HG02938 (cell line): ENCODE measurements around the gene ACADVL.

ENCODE experiments used
- ATAC-seq: cut with Tn5 transposase; IDR thresholded peaks from one replicate; pipeline ENCODE4 v1.9.1; 2021; ENCODE audit warnings: mild to moderate bottlenecking, moderate library complexity; ENCODE audit not compliant: unreplicated experiment

ACADVL gene

DNA sequence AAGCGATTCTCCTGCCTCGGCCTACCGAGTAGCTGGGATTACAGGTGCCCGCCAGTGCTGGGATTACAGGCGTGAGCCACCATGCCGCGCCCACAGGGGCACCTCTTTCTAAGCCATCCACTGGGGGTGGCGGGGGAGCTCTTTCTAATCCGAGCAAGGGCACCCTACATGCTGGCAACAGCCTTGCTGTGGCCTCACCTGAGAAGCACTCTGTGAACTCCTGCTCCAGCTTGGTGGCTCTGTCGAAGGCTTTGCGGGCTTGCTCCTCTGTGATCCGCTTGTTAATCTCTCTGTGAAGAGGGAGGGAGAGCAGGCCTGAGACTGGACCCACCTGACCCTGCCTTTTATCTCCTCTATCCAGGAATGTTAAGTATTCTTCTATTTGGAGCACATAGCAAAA lies 28.7 kb upstream of the ACADVL start:
- ATAC-seq, result no peak

DNA sequence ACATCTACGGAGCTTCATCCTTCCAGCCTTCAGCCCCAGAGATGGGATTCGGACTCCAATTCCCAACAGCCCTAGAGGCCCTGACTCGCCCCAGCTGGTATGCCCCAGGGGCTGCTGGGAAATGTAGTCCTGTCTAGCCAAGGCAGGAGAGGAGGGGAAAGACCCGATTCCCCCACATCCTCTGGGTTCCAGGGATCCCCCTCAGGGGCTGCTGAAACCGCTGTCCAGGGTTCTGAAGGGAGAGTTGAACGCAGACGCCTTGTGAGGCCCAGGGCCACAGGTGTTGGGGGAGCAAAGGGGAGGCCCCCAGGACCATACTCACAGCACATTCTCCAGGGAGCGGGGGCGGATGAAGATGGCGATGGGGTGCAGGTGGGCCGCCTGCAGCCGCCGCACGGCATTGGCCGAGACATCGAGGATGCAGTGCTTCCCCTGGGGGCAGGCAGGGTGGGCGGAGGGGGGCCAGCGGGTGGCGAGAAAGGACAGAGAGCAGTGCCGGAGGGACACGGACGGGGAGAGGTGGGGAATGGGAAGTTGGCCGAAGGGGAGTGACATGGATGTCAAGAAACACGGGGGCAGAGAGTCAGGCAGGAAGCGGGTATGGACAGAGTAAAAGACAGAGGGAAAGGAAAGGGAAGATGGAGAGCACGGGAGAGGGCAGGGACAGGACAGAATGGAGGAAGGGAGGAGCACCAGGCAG lies 28.0 kb upstream of the ACADVL start:
- no peak for ATAC-seq

DNA sequence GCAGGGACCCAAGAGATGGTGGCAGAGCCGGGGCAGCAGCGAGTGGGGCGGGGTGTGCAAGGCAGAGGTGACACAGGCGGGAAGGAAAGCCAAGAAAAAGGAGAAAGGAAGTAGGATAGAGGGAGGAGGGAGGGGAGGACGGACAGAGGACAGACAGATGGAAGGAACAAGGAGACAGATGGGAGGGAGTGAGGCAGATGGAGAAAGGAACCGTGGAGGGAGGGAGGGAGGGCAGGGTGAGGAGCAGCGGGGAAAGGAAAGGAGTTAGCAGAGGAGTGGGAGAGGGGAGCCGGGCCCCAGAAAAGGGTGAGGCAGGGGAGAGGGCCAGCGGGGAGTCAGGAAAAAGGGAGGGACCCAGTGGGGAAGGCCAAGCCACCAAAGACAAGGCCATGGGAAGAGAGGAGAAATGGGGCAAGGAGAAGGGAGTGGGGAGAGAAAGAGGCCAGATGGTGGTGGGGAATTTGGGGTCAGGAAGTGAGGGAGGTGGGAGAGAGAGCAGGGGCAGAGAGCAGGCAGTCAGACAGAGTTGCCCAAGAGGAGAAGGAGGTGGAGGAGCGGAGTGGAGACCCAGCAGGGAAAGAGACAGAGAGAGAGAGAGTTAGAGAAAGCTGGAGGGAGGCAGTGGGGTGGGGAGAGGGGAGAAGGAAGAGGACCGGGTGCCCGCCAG lies 27.3 kb upstream of the ACADVL start:
- no peak for ATAC-seq

DNA sequence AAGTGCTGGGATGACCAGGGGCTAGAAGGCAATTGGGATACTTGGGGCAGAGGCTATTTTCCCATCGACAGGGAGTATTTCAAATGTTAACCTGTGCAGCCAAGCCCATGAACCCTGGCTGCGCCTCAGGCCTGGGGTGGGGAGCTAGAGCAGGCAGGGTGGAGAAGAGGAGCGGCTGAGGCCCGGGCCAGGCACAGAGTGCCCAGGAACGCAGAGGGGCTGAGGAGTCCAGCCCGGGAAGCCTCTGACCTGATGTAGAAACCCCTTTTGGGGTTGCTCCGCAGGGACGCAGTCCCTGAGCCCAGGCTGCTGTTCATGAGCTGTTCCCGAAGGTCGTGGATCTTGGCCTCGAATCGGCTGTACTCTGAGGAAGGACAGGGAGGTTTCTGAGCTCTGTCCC lies 23.8 kb upstream of the ACADVL start:
- no peak for ATAC-seq

DNA sequence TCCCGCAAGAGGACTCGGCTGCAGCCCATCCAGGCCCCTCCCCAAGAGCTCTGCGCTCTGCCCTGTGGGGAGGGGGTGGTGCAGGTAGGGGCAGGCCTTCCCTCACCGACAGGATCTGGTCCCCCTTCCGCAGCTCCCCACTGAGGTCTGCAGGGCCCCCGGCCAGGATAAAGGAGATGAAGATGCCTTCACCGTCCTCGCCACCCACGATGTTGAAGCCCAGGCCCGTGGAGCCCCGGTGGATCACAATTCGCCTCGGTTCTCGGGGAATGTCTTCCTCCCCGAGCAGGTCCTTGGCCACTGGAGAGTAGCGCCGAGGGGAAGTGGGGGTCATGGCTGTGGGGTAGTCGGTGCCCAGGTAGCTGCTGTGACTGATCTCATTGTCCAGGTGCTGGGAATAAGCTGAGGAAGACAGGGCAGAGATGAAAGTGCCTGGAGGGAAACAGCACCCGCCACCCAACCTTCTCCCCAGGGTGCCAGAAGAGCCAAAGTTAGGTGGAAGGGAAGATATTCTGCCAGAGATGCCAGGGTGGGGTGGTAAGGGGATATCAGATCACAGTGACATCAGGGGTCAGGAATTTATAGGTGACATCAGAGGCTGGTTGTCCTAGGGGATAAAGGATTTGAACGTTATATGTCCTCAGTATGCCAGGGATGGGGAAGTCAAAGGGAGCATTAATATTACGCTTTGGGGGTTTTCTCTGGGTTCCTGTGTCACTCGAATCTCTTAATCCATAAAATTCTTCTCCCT lies 22.9 kb upstream of the ACADVL start:
- ATAC-seq, result no peak

DNA sequence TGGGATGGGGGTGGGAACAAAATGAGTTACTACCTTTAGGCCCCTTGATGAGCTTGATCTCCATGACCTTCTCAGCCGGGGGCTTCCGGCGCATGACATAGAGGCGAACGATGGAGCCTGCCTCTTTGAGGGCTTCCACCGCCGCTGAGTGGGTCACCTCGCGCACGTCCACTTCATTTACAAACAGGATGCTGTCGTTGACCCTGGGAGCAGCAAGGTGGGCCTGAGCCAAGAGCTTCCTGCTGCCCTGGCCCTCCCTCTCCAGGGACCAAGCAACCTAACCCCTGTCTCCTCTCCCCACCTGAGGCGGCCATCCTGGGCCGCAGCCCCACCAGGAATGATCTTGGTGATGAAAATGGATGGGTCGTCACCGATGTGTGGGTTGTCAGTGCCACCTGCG lies 16.3 kb upstream of the ACADVL start:
- ATAC-seq, result no peak

DNA sequence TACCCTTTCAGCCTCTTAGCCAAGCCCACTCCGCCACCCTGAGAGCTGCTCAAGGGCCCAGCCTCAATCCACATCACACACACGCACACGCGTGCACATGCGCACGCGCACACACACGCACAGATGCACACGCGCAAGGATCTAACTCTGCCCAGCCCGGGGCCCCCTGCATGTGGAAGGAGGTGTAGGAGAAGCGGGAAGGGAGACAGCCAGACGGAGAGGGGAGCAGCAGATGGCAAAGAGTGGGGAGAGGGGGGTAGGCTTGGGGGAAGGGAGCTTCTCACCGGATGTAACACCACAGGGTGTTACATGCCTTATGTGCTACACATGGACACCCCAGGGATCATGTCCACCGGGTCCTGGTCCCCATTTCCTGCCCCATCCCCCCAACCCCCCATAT lies 15.4 kb upstream of the ACADVL start:
- ATAC-seq, result no peak

DNA sequence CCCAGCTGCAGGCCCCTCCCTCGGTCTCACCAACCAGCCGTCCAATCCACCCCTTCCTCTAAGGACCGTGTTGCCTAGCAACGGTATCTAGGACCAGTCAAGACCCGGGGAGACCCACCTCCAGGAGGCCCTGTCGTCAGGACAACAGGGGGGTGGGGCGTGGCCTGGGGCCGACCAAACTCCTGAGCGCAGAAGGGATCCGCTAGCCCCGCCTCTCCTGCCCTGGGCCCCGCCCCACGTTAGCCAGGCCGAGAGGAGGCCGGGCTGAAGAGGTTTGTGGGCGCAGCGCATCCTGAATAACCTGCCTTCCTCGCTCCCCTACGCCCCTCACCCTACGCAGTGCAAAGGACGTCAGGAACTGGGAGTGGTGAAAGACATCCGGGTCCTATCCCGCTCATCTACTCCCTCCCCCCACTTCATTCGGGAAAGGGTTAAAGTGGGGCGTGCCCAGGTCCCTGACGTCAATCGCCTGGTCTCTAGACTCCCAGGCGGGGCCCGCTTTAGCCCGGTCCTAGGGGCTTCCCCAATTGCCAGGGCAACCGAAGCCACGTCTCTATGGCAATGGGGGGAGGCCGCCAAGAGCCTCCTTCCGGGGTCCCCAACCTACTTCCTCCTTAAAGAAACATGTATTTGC lies 14.8 kb upstream of the ACADVL start:
- peak; percentile 73 for ATAC-seq

DNA sequence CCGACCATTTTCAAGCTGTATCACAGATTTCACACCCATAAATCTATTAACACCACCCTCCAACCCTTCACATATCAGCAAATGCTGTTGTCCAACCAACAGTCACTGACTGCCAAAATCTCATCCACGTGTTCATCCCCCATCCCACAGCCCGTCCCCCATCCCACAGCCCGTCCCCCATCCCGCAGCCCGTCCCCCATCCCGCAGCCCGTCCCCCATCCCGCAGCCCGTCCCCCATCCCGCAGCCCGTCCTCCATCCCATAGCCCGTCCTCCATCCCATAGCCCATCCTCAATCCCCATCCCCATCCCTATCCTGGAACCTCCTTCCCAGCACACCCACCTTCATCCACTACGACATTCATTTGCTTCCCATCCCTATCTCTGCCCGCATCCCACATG lies 14.2 kb upstream of the ACADVL start:
- ATAC-seq, result no peak

DNA sequence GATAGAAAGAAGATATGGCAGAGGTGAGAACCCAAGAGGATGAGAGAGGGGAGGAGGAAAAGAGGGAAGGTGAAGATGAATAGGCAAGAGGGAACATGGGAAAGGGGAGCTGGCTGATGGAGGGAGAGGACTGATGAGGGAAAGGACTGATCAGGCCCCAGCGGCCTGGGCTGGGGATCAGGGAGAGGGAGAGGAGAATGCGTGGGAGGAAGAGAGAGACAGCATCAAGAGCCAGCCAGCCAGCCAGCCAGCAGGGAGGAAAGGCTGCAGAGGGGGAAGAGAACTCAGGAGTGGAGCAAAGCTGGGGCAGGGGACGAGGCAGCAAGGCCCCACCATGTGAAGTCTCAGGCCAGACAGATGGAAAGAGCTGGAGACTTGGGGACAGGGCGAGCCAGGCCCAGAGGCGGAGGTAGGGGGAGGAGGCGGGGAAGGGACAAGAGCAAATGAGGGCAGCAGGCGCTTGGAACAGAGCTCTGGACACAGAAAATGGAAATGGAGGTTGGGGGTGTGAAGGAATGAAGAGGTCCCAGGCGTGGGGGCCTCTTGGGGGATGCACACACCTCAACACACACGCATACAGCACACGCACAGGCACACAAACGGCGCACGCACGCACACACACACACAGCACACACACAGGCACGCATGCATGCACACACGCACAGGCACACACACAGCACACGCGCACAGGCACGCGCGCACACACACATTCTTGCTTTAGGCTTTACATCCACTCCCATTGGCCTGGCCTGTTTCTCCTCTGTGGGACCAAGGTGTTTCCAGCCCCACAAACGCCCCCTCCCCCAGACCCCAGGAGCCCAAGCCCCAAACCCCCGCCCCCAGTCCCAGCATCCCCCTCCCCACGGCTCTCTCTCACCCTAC lies 12.4 kb upstream of the ACADVL start:
- no peak for ATAC-seq

DNA sequence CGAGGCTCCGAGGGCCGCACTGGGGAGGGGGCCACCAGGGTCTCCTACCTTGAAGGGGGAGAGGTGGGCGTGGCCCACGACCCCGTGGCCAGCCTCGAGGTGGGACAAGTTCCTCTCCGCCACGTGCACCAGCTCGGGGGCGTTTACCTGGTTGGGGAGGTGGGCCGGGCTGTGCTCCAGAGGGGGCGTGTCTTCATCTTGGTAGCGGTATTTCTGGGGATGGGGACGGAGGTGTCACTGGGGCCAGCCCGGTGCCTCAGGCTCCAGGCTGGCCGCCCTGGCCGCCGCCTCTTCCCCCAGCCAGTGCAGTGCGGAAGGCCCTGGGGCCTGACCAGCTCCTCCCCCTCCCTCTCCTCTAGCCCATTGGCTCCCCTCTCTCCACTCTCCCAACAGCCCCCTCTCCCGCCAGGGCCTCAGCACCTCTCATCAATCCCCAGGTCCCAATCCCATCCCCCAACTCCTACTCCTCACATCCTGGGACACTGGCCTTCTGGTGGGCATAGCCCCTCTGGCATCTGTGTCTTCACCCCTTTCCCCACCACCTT lies 11.6 kb upstream of the ACADVL start:
- no peak for ATAC-seq

DNA sequence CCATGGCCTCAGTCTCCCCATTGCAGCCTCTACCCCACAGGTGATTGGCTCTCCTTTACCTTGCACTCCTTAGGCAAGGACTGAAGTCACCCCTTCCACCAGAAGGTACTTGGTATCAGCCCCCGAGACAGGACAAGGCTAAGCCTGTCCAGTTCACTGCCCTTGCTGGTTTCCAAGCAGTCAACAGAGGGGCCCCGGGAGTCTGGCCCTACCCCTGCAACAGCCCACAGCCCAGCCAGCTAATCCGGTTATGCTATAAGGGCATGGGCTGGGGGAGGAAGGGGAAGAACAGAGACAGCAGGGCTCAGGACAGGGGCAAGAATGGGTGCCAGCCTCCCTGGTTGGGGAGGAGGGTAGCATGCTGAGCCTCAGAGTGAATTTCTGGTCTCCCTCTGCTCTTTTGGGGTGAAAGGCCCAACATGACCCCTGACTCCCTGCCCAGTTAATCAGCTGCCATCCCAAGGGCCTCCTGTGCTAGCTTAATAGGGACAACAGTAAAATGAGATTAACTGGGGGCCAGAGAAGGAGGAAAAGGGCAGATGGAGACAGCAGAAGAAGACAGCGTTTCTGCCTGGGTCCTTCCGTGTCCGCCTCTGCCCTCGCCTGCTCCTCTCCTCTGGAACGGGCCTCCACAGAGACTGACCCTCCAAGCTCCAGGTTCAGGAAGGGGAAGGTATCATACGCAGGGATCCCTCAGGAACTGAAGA lies 10.8 kb upstream of the ACADVL start:
- no peak for ATAC-seq

DNA sequence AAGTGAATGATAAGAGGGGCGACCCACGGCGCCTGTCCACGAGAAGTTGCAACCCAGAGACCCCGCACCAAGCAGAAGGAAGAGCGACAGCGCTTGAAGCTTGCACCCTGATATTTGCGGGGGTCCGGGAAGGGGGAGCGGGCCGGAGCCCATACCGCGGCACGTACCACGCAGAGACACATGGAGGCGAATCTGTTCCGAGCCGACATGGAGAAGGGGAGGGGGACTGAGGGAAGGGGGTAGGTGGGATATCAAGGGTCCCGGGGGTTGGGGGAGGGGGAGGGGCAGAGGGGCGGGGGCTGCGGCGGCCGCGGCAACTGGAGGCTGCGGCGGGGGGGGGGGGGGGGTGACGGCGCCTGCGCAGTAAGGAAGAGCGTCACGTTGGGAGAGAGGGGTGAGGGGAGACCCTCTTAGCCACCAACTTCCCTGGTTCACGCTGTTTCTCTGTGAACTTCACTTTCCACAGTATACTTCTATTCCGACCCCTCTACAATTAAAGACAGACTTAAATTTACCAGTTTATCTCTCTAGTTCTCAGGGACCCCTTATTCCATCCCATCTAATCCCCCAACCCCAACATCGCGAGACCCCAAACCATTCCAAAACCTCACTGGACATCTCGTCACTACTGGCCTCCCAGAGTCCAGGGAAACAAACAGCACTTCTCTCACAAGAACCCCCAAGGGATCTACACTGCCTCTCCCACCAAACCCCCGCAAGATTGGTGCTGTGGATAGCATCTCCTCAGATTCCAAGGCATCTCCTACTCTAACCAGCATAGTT lies 8.1 kb upstream of the ACADVL start:
- ATAC-seq, result no peak

DNA sequence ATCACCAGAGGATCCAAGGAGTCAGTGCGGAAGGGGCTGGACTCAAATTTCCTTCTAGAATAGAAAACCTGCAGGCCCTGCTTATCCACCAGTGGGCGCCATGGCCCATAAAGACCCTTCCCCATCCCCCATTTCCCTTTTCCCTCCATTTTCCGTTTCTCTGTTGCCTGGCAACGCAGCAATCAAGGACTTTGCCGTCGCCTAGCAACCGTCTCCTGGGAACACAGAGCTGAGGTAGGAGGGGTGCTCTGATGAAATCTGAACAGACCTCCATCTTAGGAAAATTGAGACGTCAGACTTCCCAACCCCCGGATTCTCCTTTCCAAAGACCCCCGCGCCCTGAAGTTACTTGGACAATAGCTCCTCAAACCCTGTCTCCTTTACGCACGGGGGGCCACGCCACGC lies 5.8 kb upstream of the ACADVL start:
- ATAC-seq, result no peak

DNA sequence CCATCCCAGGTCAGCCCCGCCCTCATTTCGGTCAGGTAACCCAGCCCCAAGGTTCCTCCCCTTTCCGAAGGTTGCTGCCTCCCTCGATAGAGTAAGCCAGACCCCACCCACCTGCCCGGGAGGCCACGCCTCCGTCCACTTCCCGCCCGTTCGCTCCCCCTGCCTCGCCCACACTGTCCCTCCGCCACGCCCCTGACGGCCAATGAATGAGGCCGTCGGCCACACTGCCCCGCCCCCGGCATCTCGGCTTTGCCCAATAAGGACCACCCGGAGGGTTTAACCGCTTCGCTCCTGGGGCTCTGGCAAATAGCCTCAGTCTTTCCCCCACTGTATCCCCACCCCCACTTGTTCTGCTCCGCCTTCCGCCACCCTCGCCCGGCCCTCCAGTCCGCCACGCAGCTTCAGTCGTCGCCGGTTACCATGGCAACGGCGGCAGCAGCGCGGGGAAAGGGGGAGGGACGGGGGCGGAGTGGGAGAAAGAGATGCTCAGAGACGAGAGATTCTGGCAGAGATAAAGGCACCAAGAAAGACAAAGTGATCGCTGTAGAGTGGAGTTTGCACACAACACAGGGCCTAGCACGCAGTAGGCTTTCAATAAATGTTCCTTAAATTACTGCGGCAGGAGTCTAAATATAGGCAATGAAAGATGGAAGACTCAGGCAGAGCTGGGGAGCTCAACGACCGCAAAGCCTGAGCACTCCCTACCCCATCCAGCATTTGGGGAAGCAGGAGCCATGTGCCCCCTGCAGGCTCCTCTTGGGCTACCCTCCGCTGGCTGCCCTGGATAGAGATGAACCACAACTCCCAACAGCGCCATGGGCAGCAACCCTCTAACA lies 5.2 kb upstream of the ACADVL start:
- peak; percentile 70 for ATAC-seq

DNA sequence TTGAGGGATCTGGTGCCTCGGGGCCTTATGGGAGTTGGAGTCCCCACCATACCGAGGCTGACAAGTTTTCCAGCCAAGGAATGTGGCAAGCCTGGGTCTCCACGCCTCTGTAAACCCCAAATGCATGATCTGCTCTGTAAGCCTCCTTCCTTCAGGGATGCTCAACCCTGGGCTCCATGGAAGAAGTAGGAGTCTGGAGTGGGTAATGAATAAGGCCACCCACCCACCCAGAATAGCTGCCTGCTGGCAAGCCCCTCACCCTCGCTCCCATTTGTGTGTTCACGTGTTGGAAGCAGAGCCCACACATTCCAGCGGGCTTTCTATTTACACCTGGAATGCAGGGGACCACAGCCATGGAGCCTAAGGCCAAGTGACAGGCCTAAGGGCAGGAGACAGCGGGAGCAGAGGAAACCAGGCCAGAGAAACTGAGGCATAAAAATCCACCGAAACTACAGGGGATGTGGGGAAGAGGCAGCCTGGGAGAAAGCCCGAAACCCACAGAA lies 4.6 kb upstream of the ACADVL start:
- no peak for ATAC-seq

DNA sequence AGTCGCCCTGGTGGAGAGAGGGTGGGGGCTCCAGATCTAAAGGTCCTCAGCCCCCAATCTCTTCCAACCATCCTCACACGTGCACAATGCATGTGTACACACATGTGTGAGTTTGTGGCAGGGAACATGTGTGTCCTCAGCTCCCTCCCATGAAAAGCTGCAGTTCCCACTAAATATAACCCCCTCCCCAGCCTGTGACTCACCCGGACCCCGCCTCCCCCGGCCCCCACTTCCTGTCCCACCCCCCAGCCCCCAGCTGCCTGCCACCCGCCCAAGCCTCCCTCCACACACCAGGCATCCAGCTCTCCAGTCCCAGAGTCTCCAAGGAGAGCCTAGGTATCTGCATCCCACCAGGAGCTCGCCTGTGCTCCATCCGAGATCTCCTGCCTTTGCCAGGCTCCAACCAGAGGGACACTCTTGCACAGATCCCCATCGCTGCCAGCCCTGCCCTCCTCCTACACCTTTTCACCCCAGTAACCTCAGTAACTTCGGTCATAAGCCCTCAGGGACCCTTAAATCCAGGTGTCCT lies 4.0 kb upstream of the ACADVL start:
- ATAC-seq, result no peak
